Esophagus squamous epithelium (tissue), 5 donors: ENCODE data around the gene OLFML3. TPM values are rescaled to one million over a fixed set of nuclear protein-coding genes. Genes with fewer than 3 reads are reported as not detected.

ENCODE experiments used
- DNase-seq: peaks from one replicate; lab custom pipeline; 2025; lab: John Stamatoyannopoulos, UW
- H3K27ac ChIP-seq, 4 donors: fragments of 200-600 bp; sonication (generic); one replicate each; pipeline ENCODE4 v1.5.1; 2016 to 2019; ENCODE audit warnings: mild to moderate bottlenecking in 1 of 4
- H3K27me3 ChIP-seq, 4 donors: fragments of 200-600 bp; sonication (generic); 1 replicate in 3 of 4; 2 replicates in 1 of 4; pipeline versions ENCODE4 v1.5.1 to v1.6.0; 2017 to 2021; ENCODE audit warnings: antibody characterized with exemption in 1 of 4
- H3K36me3 ChIP-seq, 3 donors: fragments of 200-600 bp; sonication (generic); one replicate each; pipeline ENCODE4 v1.5.1; 2016 to 2019
- H3K4me1 ChIP-seq, 3 donors: fragments of 200-600 bp; sonication (generic); one replicate each; pipeline ENCODE4 v1.5.1; 2017 to 2019
- H3K4me3 ChIP-seq, 4 donors: fragments of 200-600 bp; sonication (generic); 1 replicate in 3 of 4; 2 replicates in 1 of 4; pipeline ENCODE4 v1.5.1; 2016 to 2019; ENCODE audit warnings: mild to moderate bottlenecking in 2 of 4, moderate library complexity in 1 of 4
- H3K9me3 ChIP-seq, 3 donors: fragments of 200-600 bp; sonication (generic); one replicate each; pipeline ENCODE4 v1.5.1; 2016 to 2019
- POLR2A ChIP-seq, 4 donors: fragments of 450-650 bp; IDR thresholded peaks; one replicate each; pipeline ENCODE4 v1.6.1; 2017; ENCODE audit warnings: antibody characterized with exemption in 4 of 4, mild to moderate bottlenecking in 4 of 4, moderate library complexity in 3 of 4
- WGBS, 2 donors: methylation state at CpG; one replicate each; pipeline ENCODE4 v1.1.5; 2018; 5-methylcytosine and 5-hydroxymethylcytosine counted together
- intact Hi-C: fragments of 100-400 bp; cut with DNase I; formaldehyde crosslinking; loops from one replicate; pipeline ENCODE4 v1.15.0; 2022
- total RNA-seq, 4 donors: library from RNA; depleted of rRNA; stranded (reverse); fragments of >200 nt; gene quantifications; one replicate each; pipeline ENCODE4 v1.1.0, GENCODE V29; 2016
- TF ChIP-seq, protein P1 (sequence below), 6 experiments: fragments of 450-650 bp in 4 of 6; fragments of 200-600 bp in 2 of 6; sonication (generic) in 2 of 6; IDR thresholded peaks; one replicate each; pipeline ENCODE4 v1.5.1; 2016 to 2019; ENCODE audit warnings: antibody characterized with exemption in 6 of 6, mild to moderate bottlenecking in 4 of 6, moderate library complexity in 4 of 6
- donor health status: DM: yes; HTN: yes; CAD: no.

The OLFML3 gene
- total RNA-seq, 4 donors from 2014 or later = 1.2 to 62.0 (median 9.9) TPM

DNA sequence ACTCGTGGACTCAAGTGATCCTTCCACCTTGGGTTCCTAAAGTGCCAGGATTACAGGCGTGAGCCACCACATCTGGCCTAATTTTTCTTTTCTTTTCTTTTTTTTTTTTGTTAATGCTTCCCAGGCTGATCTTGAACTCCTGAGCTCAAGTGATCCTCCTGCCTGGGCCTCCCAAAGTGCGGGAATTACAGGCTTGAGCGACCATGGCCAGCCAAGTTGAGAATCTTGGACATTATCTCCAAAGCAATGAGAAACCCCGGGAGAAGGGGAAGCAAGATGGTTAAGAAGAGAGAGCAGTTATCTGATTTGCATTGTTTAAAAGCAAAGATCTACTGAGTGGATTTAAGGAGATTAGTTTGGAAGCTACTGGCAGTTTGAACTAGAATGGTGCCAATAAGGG is 41.1 kb upstream of the OLFML3 start:
- Histone ChIP-seq H3K9me3 (no peaks in the 10 kb centered on the region), H3K4me3 (no peak overlapping the region), H3K36me3 (peaks cover 3 to 32% (median 8%) of the 10 kb centered on the region in 3 donors), H3K27ac (no peak overlapping the region), H3K4me1 (peaks cover 0 to 59% (median 11%) of the 10 kb centered on the region in 3 donors), H3K27me3 (no peaks in the 10 kb centered on the region)
- intact Hi-C loops = no loop called here
- TF ChIP-seq POLR2A (IDR thresholded peaks at IDR 0.05) = no peak
- TF ChIP-seq, protein P1, sequence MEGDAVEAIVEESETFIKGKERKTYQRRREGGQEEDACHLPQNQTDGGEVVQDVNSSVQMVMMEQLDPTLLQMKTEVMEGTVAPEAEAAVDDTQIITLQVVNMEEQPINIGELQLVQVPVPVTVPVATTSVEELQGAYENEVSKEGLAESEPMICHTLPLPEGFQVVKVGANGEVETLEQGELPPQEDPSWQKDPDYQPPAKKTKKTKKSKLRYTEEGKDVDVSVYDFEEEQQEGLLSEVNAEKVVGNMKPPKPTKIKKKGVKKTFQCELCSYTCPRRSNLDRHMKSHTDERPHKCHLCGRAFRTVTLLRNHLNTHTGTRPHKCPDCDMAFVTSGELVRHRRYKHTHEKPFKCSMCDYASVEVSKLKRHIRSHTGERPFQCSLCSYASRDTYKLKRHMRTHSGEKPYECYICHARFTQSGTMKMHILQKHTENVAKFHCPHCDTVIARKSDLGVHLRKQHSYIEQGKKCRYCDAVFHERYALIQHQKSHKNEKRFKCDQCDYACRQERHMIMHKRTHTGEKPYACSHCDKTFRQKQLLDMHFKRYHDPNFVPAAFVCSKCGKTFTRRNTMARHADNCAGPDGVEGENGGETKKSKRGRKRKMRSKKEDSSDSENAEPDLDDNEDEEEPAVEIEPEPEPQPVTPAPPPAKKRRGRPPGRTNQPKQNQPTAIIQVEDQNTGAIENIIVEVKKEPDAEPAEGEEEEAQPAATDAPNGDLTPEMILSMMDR (IDR thresholded peaks at IDR 0.05) = no peak
- no peak for DNase-seq
- 71 to 75% methylated on average over 4 to 5 of the region's 5 CpGs for WGBS, 2 donors

DNA sequence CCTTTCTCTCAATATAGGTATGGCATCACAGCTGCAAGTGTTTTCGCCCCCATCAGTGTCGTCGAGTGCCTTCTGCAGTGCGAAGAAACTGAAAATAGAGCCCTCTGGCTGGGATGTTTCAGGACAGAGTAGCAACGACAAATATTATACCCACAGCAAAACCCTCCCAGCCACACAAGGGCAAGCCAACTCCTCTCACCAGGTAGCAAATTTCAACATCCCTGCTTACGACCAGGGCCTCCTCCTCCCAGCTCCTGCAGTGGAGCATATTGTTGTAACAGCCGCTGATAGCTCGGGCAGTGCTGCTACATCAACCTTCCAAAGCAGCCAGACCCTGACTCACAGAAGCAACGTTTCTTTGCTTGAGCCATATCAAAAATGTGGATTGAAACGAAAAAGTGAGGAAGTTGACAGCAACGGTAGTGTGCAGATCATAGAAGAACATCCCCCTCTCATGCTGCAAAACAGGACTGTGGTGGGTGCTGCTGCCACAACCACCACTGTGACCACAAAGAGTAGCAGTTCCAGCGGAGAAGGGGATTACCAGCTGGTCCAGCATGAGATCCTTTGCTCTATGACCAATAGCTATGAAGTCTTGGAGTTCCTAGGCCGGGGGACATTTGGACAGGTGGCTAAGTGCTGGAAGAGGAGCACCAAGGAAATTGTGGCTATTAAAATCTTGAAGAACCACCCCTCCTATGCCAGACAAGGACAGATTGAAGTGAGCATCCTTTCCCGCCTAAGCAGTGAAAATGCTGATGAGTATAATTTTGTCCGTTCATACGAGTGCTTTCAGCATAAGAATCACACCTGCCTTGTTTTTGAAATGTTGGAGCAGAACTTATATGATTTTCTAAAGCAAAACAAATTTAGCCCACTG is 38.7 kb upstream of the OLFML3 start:
- no peak for DNase-seq
- H3K36me3 ChIP-seq = peaks cover 3 to 53% (median 8%) of the 10 kb centered on the region in 3 donors
- H3K27me3 ChIP-seq = no peaks in the 10 kb centered on the region
- TF ChIP-seq POLR2A (IDR thresholded peaks at IDR 0.05) = no peak
- TF ChIP-seq, protein P1 (IDR thresholded peaks at IDR 0.05) = no peak
- H3K4me1 ChIP-seq = peaks cover 0 to 49% (median 11%) of the 10 kb centered on the region in 3 donors
- WGBS, 2 donors = 60 to 76% methylated on average over 15 to 16 of the region's 16 CpGs
- peak overlapping the region in 2 of 4 donors; percentile 13 to 35 for H3K27ac ChIP-seq
- H3K4me3 ChIP-seq = no peak overlapping the region
- intact Hi-C loops = no loop called here
- H3K9me3 ChIP-seq = no peaks in the 10 kb centered on the region

DNA sequence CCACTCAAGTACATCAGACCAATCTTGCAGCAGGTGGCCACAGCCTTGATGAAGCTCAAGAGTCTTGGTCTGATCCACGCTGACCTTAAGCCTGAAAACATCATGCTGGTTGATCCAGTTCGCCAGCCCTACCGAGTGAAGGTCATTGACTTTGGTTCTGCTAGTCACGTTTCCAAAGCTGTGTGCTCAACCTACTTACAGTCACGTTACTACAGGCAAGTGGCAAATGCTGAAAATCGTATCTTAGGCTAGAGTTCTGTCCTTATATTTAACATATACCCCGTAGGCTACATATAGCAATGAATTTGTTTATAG is 38.1 kb upstream of the OLFML3 start:
- peaks cover 3 to 53% (median 8%) of the 10 kb centered on the region in 3 donors for H3K36me3 ChIP-seq
- peaks cover 0 to 52% (median 14%) of the 10 kb centered on the region in 3 donors for H3K4me1 ChIP-seq
- H3K4me3 ChIP-seq = no peak overlapping the region
- H3K27me3 ChIP-seq = no peaks in the 10 kb centered on the region
- no peaks in the 10 kb centered on the region for H3K9me3 ChIP-seq
- no peak overlapping the region for H3K27ac ChIP-seq
- TF ChIP-seq, protein P1 (IDR thresholded peaks at IDR 0.05) = no peak
- no peak for TF ChIP-seq POLR2A (IDR thresholded peaks at IDR 0.05)
- 81 to 86% methylated on average over 7 of the region's 7 CpGs for WGBS, 2 donors
- DNase-seq = no peak
- intact Hi-C loops = no loop called here

DNA sequence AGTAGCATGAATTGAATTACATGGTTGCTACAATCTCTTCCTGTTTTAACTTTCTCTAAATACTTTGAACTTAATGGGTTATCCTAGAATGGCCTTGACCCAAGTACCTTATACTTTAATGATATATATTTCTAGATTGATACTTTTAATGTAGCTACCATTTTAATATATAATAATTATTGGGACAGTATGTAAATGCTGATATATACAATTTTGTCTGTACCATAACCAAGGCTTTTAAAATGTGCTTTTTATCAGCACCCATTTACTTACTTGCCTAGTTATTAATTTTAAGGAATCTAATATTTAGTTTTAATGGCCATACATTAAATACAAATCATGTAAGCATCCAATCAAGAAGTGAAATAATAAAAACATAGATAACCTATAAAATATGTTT is 36.7 kb upstream of the OLFML3 start:
- no peak for DNase-seq
- no peak overlapping the region for H3K4me3 ChIP-seq
- peaks cover 3 to 53% (median 8%) of the 10 kb centered on the region in 3 donors for H3K36me3 ChIP-seq
- H3K4me1 ChIP-seq = peaks cover 0 to 52% (median 23%) of the 10 kb centered on the region in 3 donors
- TF ChIP-seq, protein P1 (IDR thresholded peaks at IDR 0.05) = no peak
- TF ChIP-seq POLR2A (IDR thresholded peaks at IDR 0.05) = no peak
- no peak overlapping the region for H3K27ac ChIP-seq
- no peaks in the 10 kb centered on the region for H3K27me3 ChIP-seq
- intact Hi-C loops = no loop called here
- H3K9me3 ChIP-seq = no peaks in the 10 kb centered on the region

DNA sequence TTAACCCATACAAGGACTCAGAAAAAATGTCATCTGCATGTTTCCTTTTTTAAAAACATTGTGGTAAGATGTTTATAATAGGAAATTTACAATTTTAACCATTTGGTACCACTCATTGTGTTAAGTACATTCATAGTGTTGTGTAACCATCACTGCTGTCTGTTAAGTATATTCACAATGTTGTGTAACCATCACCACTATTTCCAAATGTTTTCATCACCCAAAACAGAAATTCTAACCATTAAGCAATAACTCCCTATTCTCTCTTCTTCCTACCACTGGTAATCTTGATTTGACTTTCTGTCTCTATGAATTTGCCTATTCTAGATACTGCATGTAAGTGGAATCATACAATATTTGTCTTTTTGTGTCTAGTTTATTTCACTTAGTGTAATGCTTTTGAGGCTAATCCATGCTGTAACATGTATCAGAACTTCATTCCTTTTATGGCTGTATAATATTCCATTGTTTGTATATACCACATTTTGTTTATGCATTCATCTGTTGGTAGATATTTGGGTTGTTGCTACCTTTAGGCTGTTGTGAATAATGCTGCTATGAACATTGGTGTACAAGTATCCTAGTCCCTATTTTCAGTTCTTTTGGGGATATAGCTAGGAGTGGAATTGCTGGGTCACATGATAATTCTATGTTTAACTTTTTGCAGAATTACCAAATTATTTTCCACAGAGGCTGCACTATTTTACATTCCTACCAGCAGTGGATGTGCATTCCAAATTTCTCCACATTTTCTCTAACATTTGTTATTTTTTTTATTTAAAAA is 36.1 kb upstream of the OLFML3 start:
- Histone ChIP-seq H3K4me3 (no peak overlapping the region), H3K9me3 (no peaks in the 10 kb centered on the region), H3K27ac (no peak overlapping the region), H3K4me1 (peaks cover 0 to 53% (median 26%) of the 10 kb centered on the region in 3 donors), H3K36me3 (peaks cover 3 to 53% (median 8%) of the 10 kb centered on the region in 3 donors), H3K27me3 (no peaks in the 10 kb centered on the region)
- TF ChIP-seq POLR2A (IDR thresholded peaks at IDR 0.05) = no peak
- TF ChIP-seq, protein P1 (IDR thresholded peaks at IDR 0.05) = no peak
- no peak for DNase-seq
- intact Hi-C loops = no loop called here
